Neutrophil (primary cell): Measurements from ENCODE around the gene NIF3L1.
A peak's percentile ranks its signal among the peaks of the same experiment; 100 is the strongest.

Experiments used
- H3K27ac ChIP-seq: fragments of 200-600 bp; sonication (generic); 2 replicates; pipeline ENCODE4 v1.5.1; 2016; ENCODE audit warnings: mild to moderate bottlenecking, moderate library complexity
- H3K27me3 ChIP-seq: fragments of 200-600 bp; sonication (generic); 2 replicates; pipeline ENCODE4 v1.6.0; 2016; ENCODE audit warnings: mild to moderate bottlenecking
- H3K36me3 ChIP-seq: fragments of 200-600 bp; sonication (generic); 2 replicates; pipeline ENCODE4 v1.5.1; 2017
- H3K4me1 ChIP-seq, 2 experiments: fragments of 200-600 bp in 1 of 2; sonication (generic) in 1 of 2; 1 replicate in 1 of 2; 2 replicates in 1 of 2; pipeline versions ENCODE4 v1.5.1 to v1.6.1; 2013 to 2016; ENCODE audit warnings: low read depth in 1 of 2, low read length in 1 of 2, mild to moderate bottlenecking in 1 of 2, moderate library complexity in 1 of 2; ENCODE audit not compliant: control insufficient read depth in 1 of 2, insufficient read depth in 1 of 2
- H3K4me3 ChIP-seq, 2 experiments: fragments of 200-600 bp in 1 of 2; sonication (generic) in 1 of 2; 1 replicate in 1 of 2; 2 replicates in 1 of 2; pipeline ENCODE4 v1.5.1; 2013 to 2016; ENCODE audit warnings: low read depth in 1 of 2, low read length in 1 of 2, mild to moderate bottlenecking in 1 of 2, moderate library complexity in 1 of 2
- H3K9me3 ChIP-seq: fragments of 200-600 bp; sonication (generic); 2 replicates; pipeline ENCODE4 v1.5.1; 2016
- TF ChIP-seq, protein P1 (sequence below): fragments of 200-600 bp; sonication (generic); IDR thresholded peaks from 2 replicates; pipeline ENCODE4 v1.5.1; 2016; ENCODE audit warnings: antibody characterized with exemption

The NIF3L1 gene

DNA sequence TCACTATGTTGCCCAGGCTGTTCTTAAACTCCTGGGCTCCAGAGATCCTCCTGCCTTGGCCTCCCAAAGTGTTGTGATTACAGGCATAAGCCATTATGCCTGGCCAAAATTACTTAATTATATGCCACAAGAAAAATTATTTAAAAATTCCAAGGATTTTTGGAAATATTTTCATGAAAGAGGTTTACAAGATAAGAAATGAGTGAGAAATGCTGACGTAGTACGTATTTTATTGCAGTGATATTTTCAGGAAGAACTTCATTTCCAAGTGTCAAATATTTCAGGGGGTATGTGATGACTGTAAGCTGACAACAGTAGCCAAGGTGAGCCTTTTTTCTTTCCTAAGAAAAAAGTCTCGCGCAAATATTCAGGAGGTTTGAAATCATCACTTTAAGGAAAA, 20.8 kb downstream of the NIF3L1 start:
- Histone ChIP-seq H3K4me3 (no peak overlapping the region), H3K4me1 (no peaks in the 10 kb centered on the region), H3K36me3 (peaks cover 50% of the 10 kb centered on the region), H3K27me3 (no peaks in the 10 kb centered on the region), H3K27ac (no peak overlapping the region), H3K9me3 (no peaks in the 10 kb centered on the region)
- TF ChIP-seq, protein P1, sequence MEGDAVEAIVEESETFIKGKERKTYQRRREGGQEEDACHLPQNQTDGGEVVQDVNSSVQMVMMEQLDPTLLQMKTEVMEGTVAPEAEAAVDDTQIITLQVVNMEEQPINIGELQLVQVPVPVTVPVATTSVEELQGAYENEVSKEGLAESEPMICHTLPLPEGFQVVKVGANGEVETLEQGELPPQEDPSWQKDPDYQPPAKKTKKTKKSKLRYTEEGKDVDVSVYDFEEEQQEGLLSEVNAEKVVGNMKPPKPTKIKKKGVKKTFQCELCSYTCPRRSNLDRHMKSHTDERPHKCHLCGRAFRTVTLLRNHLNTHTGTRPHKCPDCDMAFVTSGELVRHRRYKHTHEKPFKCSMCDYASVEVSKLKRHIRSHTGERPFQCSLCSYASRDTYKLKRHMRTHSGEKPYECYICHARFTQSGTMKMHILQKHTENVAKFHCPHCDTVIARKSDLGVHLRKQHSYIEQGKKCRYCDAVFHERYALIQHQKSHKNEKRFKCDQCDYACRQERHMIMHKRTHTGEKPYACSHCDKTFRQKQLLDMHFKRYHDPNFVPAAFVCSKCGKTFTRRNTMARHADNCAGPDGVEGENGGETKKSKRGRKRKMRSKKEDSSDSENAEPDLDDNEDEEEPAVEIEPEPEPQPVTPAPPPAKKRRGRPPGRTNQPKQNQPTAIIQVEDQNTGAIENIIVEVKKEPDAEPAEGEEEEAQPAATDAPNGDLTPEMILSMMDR = no peak

DNA sequence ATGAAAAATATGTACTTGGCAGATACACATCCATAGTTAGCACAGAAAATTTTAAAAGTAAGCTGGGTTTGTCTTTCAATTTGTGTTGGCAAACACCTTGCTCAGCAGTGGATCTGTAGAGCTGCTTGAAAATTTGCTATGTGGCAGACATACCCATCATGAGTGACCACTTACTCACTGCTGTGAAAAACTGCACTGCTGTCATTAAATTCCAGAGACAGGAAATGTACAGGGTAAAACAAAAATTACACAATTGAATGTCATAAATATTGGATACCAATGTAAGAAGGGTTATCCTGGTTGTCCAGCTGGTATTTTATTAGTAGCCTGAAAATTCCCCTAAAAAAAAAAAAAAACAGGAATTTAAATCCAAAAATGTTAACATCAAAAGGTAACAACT, 24.5 kb downstream of the NIF3L1 start:
- H3K27me3 ChIP-seq = no peaks in the 10 kb centered on the region
- H3K27ac ChIP-seq = no peak overlapping the region
- H3K4me1 ChIP-seq = no peaks in the 10 kb centered on the region
- peaks cover 81% of the 10 kb centered on the region for H3K36me3 ChIP-seq
- H3K9me3 ChIP-seq = no peaks in the 10 kb centered on the region
- TF ChIP-seq, protein P1 = no peak
- H3K4me3 ChIP-seq = no peak overlapping the region

DNA sequence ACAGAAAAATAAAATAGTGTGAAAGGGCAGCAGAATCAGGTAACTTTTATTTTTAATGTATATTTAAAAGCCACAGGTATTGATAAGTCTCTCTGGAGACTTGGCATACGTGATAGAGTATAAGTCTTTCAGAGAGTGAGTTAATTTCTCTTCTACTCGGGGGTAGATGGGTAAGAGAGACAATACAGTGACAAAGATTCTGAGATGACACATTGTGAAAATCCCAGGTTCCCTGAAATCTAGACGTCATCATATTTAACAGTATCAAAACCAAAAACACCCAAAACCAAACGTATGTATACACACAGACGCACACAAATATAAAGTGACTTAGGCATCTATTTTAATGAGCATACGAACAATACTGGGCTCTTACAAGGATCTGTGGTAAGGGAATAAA, 33.3 kb downstream of the NIF3L1 start:
- no peak overlapping the region for H3K27ac ChIP-seq
- peaks cover 69% of the 10 kb centered on the region for H3K36me3 ChIP-seq
- no peaks in the 10 kb centered on the region for H3K4me1 ChIP-seq
- H3K27me3 ChIP-seq = no peaks in the 10 kb centered on the region
- TF ChIP-seq, protein P1 = no peak
- no peaks in the 10 kb centered on the region for H3K9me3 ChIP-seq
- H3K4me3 ChIP-seq = no peak overlapping the region

DNA sequence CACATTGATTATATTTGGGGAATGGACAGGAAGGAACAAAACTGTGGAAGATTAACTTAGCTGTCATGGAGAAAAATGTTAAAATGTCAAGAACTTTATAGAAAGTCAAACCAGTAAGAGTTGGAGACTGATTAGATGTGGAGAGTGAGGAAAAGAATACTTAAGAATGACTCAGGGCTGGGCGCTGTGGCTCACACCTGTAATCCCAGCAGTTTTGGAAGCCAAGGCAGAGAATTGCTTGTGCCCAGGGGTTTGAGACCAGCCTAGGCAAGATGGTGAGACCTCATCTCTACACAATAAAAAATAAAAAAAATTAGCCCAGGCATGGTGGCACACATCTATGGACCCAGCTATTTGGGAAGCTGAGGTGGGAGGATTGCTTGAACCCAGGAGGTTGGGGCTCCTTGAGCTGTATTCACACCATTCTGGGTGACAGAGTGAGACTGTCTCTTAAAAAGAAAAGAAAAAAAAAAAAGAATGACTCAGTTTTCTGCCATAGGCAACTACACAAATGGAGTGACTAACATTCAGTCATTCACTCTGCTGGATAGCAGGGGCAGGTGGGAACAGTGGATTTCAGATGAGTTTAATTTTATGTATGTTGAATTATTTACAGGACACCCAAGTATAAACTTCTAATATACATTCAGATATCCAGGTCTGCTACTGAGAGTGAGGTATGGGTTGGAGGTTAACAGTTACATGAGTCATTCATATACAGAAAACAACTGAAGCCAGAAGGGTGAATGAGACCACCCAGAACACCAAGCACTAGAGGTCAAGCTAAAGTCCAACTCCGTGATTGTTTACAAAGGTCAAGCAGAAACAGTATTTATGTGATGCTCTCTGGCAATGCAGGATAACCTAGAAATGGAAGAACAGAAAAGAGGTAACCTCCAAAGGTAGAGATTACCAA, 40.4 kb downstream of the NIF3L1 start:
- Histone ChIP-seq H3K4me3 (no peak overlapping the region), H3K9me3 (no peaks in the 10 kb centered on the region), H3K4me1 (peaks cover 11 to 30% of the 10 kb centered on the region in 2 experiments), H3K27ac (peak overlapping the region; percentile 67), H3K36me3 (peaks cover 11% of the 10 kb centered on the region), H3K27me3 (no peaks in the 10 kb centered on the region)
- TF ChIP-seq, protein P1 = no peak

DNA sequence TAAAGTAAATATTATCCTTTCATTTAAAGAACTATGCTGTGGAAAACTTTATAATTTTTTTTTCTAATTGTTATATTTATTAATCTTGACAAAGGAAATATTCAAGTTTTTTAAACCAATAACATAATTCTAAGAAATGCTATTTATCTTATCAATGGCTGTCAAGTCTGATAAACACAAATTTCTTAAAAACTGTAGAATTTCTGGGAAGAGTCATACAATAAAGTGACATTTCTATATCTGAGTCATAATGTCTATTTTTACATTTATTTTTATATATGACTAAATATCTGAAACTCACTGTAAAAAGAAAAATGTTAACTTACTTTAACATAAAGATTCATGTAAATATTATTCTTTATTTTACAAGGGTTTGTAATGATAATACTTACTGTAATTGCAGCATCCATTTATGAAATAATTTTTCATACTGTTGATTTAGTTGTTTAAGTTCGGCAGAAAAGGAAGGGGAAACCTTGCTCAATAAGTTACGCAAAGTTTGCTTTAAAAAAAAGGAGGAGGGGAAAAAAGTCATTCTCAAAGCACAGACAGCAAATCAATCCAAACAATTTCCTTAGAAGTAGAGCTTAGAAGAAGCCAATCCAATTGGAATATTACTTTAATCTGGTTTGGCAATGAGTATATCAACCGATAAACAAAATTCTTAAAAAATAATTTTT, 41.9 kb downstream of the NIF3L1 start:
- H3K9me3 ChIP-seq = no peaks in the 10 kb centered on the region
- peak overlapping the region; percentile 67 for H3K27ac ChIP-seq
- H3K4me1 ChIP-seq = peaks cover 11 to 30% of the 10 kb centered on the region in 2 experiments
- H3K36me3 ChIP-seq = peaks cover 4% of the 10 kb centered on the region
- peak overlapping the region; percentile 6 to 33 for H3K4me3 ChIP-seq
- H3K27me3 ChIP-seq = no peaks in the 10 kb centered on the region
- TF ChIP-seq, protein P1 = no peak
